Measurements from ENCODE around the gene CDH8. TPM values are rescaled to one million over a fixed set of nuclear protein-coding genes. Genes with fewer than 3 reads are reported as not detected.

Gene CDH8
- total RNA-seq, 1 donor from 2014 or later = 0.78 TPM

DNA sequence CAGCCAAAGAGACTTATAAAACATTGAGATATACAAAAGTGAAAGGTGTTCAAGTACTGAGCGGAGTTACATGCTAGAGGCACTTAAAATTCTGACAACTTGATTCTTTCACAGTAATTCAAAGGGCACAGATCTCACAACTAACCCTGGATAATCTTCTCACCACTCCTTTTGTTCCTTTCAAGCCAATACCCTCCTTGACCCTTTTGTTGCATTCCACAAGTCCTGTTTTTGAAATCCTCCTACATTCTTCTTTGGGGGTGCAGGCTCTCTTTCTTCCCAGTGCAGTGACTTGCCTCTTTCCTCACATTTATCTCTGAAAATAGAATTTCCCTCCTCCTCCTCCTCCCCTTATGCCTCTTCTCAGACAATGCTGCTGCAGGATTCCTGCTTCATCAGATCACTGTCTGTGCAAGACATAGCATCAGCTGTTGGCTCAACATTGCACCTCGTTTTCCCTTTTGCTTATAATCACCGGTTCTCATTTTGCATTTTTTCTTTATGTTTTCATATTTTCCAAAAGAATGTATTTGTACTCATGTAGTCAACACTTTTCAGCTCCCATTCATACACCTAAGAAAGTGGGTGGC, 199.3 kb downstream of the CDH8 start:
- no peaks in the 10 kb centered on the region for H3K27me3 ChIP-seq
- TF ChIP-seq, protein P1, sequence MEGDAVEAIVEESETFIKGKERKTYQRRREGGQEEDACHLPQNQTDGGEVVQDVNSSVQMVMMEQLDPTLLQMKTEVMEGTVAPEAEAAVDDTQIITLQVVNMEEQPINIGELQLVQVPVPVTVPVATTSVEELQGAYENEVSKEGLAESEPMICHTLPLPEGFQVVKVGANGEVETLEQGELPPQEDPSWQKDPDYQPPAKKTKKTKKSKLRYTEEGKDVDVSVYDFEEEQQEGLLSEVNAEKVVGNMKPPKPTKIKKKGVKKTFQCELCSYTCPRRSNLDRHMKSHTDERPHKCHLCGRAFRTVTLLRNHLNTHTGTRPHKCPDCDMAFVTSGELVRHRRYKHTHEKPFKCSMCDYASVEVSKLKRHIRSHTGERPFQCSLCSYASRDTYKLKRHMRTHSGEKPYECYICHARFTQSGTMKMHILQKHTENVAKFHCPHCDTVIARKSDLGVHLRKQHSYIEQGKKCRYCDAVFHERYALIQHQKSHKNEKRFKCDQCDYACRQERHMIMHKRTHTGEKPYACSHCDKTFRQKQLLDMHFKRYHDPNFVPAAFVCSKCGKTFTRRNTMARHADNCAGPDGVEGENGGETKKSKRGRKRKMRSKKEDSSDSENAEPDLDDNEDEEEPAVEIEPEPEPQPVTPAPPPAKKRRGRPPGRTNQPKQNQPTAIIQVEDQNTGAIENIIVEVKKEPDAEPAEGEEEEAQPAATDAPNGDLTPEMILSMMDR (IDR thresholded peaks at IDR 0.05) = no peak
- no peaks in the 10 kb centered on the region for H3K9me3 ChIP-seq
- H3K4me1 ChIP-seq = no peaks in the 10 kb centered on the region
- no peak overlapping the region for H3K4me3 ChIP-seq
- intact Hi-C loops (cut with DNase I) = no loop called here
- H3K36me3 ChIP-seq = no peaks in the 10 kb centered on the region
- H3K27ac ChIP-seq = no peak overlapping the region
- ATAC-seq = no peak
- no peak for DNase-seq

DNA sequence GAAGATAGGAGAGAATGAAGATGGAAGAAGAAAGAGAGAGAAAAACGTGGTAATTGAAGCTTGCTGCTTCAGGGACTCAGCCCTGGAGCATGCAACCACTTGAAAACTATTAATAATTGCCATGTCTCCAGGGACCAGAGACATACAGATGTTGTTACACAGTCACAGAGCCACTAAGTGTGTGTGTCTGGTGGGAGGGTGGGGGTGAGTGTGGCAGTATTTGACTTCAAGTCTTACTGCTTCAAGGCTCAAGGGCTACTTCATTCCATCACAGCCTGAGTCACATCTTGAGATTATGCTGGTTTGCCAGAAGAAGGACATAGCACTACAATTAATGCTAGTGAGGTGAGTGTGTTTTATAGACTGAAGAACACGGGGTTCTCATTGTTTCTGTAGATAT, 202.2 kb downstream of the CDH8 start:
- H3K4me1 ChIP-seq = no peaks in the 10 kb centered on the region
- no peak overlapping the region for H3K27ac ChIP-seq
- ATAC-seq = peak; percentile 34
- no peaks in the 10 kb centered on the region for H3K36me3 ChIP-seq
- H3K9me3 ChIP-seq = no peaks in the 10 kb centered on the region
- intact Hi-C loops (cut with DNase I) = no loop called here
- H3K27me3 ChIP-seq = no peaks in the 10 kb centered on the region
- H3K4me3 ChIP-seq = no peak overlapping the region
- TF ChIP-seq, protein P1 (IDR thresholded peaks at IDR 0.05) = no peak
- DNase-seq = no peak

DNA sequence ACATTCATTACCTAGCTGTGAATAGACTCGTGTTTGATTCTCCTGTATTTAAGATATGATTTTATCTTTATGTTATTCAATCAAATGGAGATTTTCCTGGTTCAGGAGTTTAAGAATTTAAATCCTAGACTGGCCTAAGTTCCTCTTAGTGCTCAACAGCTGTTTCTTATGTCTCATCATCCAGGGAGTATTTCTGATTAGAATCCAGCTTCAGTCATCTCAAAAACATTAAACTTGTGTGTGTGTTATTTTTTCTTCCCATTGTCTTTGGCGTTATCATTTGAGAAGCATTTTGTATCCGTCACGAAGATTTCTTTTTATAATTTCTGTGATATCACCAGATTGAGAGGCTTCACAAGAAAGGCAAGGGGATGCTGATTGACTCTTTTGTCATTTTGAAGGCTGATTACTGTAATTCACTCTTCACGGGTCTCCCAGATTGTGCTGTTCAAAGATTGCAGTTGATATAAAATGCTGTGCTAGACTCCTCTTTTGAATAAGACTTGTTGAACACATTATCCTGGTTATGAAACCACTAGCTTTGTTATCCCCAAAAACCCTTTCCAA, 204.8 kb downstream of the CDH8 start:
- no peak for DNase-seq
- no peak overlapping the region for H3K27ac ChIP-seq
- TF ChIP-seq, protein P1 (IDR thresholded peaks at IDR 0.05) = no peak
- no peaks in the 10 kb centered on the region for H3K36me3 ChIP-seq
- no peaks in the 10 kb centered on the region for H3K27me3 ChIP-seq
- no peaks in the 10 kb centered on the region for H3K4me1 ChIP-seq
- no peak overlapping the region for H3K4me3 ChIP-seq
- ATAC-seq = no peak
- H3K9me3 ChIP-seq = no peaks in the 10 kb centered on the region
- intact Hi-C loops (cut with DNase I) = no loop called here

GRCh38 chr16:61829631-61830030, 206.6 kb downstream of the CDH8 start:
- Histone ChIP-seq H3K27ac (no peak overlapping the region), H3K27me3 (no peaks in the 10 kb centered on the region), H3K4me3 (no peak overlapping the region), H3K36me3 (no peaks in the 10 kb centered on the region), H3K4me1 (no peaks in the 10 kb centered on the region), H3K9me3 (no peaks in the 10 kb centered on the region)
- TF ChIP-seq, protein P1 (IDR thresholded peaks at IDR 0.05) = no peak
- ATAC-seq (no peak), DNase-seq (no peak)
- intact Hi-C loops (cut with DNase I) = no loop called here

GRCh38 chr16:61823326-61823725, 212.9 kb downstream of the CDH8 start:
- TF ChIP-seq, protein P1 (IDR thresholded peaks at IDR 0.05) = no peak
- ATAC-seq (no peak), DNase-seq (no peak)
- Histone ChIP-seq H3K9me3 (no peaks in the 10 kb centered on the region), H3K36me3 (no peaks in the 10 kb centered on the region), H3K27ac (no peak overlapping the region), H3K4me1 (no peaks in the 10 kb centered on the region), H3K27me3 (no peaks in the 10 kb centered on the region), H3K4me3 (no peak overlapping the region)
- intact Hi-C loops (cut with DNase I) = no loop called here
